G401 (cell line): ENCODE measurements around the gene ARL2BP. TPM values are rescaled to one million over a fixed set of nuclear protein-coding genes. Genes with fewer than 3 reads are reported as not detected.
A peak's percentile ranks its signal among the peaks of the same experiment; 100 is the strongest.
"Not testable (repeated sequence)": the region's sequence is repeated elsewhere in the genome, so short reads cannot be mapped to it uniquely, and the experiment has no call there.

Source experiments
- DNase-seq: peaks from one replicate; pipeline ENCODE4 v3.0.0-alpha.2; 2015; ENCODE audit warnings: low spot score
- in situ Hi-C: cut with HindIII; loops from 2 replicates; pipeline ENCODE4 v1.10.0; 2016; ENCODE audit warnings: low sequenced_read_pairs, mixed read lengths
- total RNA-seq: library from RNA; depleted of rRNA; stranded (reverse); fragments of >200 nt; shearing (Covaris generic); gene quantifications from 2 replicates; pipeline ENCODE4 v1.2.3, GENCODE V29; 2014

The ARL2BP gene
- total RNA-seq, 1 experiment from 2014 or later, result 98.0 TPM

DNA sequence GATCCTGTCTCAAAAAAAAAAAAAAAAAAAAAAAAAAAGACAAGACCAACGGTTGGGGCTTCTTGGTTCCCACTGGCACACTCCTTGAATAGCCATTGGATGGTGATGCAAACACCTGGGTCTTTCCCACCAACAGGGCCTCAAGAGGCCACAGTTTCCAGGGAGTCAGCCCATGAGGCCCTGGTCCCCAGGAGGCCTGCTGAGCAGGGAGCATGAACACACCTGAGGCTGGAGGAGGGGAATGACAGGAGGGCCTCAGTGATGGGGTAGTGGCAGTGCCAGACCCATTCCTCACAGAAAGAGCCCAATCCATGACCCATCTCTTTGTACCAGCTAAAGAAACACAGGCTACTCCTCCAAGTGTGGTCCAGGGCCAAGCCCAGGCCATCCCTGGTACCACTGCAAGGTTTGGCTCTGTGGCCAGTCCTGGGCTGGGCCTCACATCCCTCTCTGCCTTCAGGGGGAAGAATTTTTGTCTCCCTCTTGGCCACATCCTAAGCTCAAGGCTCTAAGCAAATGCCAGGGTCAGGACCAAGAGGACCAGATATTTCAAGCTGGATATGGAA is 13.9 kb downstream of the ARL2BP start:
- in situ Hi-C loops, result no loop called here
- no peak for DNase-seq

DNA sequence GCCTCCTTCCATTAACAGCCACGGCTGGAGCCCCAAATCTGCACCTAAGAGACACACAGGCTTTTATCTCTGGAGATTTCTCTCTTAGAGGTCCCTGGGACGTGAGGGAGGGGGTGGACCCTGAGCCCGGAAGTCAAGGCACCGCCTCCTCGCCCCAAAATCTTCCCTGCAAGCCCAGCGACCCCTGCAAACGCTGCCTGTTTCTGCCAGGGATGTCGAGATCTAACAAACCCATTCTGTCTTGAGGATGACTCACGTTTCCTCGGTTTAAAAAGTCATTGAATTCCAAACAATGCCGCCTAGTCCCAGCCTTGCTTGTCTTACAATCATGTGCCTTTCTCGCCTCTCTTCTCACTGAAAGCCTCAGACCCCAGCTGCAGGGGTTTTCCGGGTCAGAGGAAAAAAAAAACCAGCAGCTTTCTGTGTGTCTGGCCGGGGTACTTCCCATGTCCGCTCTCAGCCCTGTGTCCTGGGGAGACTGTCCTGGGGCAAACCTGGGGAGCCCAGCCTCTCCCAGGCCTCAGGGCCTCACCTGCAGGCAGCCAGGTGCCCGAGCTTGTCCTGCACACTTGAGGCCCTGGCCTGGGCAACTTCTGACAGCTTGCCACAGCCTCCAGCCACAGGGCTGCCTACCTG is 15.4 kb downstream of the ARL2BP start:
- DNase-seq, result no peak
- in situ Hi-C loops, result no loop called here

DNA sequence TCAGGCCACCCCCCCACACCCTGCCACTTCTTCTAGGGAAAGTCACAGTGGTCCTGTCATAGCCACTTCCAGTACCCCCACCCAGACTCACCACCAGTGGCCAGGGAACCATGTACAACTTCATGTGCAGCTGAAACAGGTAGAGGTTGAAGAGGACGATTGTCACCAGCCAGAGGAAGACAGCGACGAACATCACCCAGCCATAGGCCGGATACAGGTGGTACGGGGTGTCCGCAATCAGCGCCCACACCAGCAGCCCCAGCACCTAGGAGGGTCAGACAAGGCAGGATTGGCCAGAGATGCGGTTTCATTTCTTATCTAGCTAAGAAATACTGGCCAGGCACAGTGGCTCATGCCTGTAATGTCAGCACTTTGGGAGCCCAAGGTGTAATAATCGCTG is 16.7 kb downstream of the ARL2BP start:
- in situ Hi-C loops, result no loop called here
- no peak for DNase-seq

DNA sequence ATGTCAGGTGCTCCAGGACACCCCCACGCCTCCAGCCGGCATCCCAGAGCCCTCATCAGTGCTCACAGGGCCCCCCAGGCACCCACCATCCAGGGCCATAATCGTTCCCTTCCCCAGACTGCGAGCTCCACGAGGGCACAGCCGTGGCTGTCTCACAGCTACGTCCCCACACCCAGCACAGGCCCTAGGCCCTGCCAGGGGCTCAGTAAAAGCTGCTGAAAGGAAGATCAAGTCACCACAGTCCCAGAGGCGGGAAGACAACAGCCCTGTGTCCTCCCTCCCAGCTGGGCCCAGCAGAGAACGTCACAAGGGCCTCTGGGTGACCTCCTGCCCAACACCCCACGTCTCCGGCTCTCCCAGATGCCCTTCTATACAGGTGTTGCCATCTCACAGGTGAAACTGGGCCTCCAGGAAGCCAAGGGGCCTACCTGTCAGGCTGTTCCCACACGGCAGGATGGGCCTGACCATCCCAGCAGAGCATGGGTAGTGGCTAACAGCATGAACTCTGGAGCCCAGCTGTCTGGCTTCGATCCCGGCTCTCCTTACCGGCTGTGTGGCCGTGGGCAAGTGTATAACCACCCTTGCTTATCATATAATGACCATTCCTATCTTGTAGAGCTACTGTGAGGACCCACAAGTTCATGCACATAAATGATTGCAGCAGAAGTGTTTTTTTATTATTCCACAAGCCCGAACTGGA is 17.9 kb downstream of the ARL2BP start:
- in situ Hi-C loops, result no loop called here
- no peak for DNase-seq

DNA sequence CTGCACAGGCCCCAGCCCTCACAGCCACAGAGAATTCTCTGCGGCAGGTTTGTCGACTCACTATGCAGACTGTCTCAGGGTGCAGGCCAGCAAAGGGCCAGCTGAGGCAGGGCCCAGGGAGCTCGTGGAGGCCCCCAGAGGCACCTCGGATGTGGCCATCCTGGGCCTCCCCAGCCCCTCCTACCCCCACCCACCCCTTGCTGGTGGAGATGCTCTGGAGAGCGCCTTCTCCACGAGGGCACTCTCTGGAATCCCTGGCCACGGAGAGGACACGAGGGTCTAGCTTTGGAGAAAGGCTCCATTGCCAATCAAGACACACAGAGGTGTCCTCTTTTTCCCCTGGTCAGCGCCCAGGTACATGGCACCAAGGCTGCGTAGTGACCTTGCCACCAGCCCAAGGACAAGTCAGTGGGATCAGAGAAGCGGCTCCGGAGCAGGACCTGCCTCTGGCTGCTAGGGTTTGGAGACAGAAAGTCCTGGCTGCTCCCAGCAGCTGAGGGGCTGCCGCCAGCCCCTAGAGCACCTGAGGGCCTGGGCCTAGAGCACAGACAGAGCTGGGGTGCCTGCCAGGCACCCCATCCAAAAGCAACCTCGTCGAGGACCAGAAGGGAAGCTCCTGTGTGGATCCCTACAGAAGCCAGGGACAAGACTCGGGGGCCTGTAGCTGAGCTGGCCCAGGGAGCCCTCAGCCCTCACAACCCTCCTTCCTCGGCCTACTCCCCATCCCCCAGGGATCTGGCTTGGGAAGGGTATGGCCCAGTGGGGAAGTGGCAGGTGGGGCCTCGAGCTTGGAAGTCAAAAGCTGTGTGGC is 18.7 kb downstream of the ARL2BP start:
- in situ Hi-C loops, result no loop called here
- no peak for DNase-seq

DNA sequence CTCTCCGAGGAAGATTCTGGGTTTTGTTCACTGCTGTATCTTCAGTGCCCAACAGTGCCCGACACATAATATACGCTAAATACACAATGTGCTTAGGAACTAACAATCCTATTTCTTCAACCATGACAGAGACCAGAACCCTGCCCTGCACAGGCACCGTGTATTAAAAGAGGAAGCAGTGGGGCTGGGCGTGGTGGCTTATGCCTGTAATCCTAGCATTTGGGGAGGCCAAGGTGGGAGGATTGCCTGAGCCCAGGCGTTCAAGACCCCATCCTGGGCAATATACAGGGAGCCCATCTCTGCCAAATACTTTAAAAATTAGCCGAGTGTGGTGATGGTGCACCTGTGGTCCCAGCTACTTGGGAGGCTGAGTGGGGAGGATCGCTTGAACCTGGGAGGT is 19.3 kb downstream of the ARL2BP start:
- in situ Hi-C loops, result no loop called here
- no peak for DNase-seq

DNA sequence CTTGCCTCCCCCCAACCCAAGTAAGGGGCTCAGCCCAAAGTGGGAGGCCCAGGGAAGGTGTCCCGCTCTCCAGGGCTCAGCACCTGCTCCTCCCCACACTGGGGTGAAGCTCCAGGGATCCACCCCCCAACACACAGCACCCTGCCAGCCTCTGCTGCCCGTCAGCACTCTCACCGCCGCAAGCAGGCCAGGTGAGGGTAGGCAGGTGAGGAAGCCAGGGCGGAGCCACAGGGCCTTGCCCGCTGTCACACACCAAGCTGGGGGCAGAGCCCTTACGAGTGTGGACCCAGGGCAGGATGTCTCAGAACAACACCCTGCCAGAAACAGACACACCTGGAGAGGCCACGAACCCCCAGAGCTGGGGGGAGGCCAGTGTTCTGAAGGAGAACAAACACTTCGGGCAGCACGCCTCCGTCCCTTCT is 19.9 kb downstream of the ARL2BP start:
- no peak for DNase-seq
- in situ Hi-C loops, result no loop called here

DNA sequence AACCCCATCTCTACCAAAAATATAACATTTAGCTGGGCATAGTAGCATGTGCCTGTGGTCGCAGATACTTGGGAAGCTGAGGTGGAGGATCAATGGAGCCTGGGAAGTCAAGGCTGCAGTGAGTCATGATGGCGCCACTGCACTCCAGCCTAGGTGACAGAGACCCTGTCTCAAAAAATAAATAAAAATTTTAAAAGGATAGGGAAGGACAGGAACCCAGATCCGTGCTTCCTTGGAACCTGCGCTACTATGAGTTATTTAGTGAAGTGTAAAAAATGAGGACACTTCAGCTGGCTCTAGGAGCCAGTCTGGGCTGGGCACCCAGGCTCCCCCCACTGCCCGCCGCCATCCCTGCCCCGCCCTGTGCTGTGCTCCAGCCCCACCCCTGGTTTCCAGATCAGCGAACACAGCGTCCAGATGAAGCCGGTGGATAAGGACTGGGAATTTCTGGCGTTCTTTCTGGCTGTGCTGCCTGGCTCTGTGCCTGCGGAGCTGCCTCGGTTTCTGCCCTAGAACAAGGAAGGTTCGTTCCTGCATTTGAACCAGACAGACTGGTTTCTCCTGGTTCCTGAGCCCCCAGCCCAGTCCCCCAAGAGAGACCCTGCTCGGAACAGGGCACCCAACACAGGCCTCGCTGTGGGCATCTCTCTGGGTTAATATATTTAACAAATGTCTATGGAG is 20.9 kb downstream of the ARL2BP start:
- in situ Hi-C loops, result no loop called here
- DNase-seq, result peak; percentile 24

DNA sequence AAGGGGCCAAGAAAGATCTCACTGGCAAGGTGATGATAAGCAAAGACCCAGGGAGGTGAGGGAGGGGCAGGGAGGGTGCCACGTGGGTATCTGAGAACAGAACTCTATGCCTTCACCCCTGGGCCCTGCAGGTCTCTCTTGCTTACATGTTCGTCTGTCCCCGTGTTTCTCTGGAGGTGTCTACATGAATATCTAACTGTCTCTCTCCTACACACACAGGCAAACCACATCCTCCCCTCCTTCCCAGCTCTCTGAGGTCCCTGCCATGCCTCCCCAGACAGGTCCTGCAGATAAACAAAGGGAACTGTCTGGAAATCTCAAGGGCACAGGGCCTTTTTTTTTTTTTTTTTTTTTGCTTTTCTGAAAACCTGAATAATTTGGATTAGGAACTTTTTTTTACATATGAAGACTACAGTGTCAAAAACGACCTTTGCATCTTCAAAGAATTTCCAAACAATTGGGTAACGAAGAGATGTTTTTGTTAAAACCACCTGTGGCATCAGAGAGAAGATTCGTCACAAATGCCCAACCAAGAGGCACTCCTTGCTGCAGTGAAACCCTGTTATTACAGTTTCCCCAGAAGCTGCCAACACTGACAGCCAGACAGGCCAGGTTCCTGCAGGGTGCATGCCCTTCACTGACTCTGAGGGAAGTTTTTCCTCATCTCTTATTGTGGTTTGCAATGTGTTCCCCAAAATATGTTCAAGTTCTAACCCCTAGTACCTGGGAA is 21.6 kb downstream of the ARL2BP start:
- in situ Hi-C loops, result no loop called here

DNA sequence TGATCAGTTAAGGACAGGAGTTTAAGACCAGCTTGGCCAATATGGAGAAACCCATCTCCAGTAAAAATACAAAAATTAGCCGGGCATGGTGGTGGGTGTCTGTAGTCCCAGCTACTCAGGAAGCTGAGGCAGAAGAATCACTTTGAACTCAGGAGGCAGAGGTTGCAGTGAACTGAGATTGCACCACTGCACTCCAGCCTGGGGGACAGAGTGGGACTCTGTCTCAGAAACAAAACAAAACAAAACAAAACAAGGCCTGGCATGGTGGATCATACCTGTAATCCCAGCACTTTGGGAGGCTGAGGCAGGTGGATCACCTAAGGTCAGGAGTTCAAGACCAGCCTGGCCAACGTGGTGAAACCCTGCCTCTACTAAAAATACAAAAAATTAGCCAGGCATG is 22.3 kb downstream of the ARL2BP start:
- in situ Hi-C loops, DNase-seq: not testable (repeated sequence)

More for the DNA sequence above, 21.6 kb downstream of the ARL2BP start:
- DNase-seq, result no peak

DNA sequence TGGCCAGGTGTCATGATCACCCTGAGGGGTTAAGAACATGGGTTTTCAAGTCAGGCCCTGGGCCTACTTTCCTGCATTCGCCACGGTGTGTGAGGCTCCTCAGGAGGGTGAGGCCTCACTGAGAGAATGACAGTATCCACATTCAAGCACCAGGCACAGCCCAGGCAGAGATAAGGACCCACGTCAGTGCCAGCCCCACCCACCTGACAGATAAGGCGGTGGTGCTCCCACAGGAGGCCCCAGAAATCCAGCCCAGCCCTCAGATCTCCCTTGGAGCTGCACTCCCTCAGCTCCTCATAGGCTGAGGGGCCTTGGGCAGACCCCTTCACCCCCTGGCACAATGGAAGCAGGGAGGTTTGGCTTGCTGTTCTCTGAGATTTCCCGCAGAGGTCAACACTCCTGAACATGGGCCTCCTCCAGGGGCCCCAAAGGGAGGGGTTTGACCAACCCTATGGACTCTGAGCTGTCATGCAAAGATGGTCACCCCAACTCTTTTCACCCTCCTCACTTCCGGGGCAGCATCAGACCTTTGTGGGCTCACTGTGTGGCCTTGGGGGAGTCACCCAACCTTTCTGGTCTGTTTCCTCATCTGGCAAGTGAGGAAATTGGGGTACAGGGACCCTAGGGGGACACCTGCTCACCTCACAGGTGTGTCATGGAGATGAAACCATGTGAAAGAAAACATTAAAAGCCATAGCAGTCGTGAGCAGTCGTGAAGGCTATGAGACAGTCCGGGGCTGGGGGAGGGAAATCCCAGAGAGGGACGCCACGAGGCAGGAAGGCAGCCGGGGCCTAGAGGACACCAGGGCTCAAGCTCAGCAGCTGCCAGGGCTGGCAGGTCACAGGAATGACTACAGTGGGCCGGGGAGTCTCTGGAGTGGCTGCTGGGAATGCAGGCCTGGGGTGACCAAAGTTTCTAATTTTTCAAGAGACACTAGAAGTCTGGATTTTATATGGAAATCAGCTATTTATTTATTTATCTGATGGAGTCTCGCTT is 24.0 kb downstream of the ARL2BP start:
- DNase-seq, result no peak
- in situ Hi-C loops, result no loop called here

DNA sequence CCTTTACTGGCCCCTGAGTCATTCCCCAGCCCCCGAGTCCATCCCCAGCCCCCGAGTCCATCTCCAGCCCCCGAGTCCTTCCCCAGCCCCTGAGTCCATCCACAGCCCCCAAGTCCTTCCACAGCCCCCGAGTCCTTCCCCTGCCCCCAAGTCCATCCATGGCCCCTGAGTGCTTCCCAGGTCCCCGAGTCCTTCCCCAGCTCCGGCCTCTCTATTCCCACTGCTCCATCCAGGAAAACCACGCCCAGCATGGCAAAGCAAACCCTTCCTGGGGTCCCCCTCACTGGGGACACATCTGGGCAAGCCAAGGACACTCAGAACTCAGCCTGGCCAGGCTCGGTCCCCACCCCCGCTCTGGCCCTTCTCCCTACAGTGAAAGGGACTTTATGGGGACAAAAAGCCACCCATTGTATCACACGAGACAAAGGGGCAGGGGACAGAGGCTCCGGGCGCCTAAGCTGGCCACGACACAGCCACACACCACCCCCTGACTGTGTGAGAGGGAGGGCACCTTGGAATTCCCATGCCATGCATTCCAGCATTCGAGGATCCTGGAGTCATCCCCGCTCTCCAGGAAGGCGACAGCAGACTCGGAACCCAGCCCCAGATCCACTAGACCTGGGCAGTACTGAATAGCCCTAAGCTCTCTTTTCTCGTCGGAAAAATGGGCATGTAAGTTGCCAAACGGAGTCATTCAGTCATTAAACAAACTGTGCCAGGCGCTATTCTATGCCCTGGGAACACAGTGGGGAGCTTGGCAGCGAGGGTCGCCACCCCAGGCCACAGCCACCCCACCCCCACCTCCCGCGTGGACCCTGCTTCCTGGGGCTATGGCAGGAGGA is 25.4 kb downstream of the ARL2BP start:
- no peak for DNase-seq
- in situ Hi-C loops, result no loop called here

DNA sequence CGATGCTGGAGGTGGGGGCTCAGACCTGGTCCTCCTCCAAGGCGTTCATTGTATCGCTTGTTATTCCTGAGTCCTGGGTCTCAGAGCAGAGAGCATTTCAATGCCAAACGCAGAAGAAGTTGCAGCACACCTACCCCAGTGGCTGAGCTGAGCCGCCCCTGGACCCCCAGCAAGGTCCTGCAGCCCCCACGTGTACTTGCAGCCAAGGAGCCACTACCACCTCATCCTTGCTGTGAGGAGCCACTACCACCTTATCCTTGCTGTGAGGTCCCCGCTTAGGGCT is 25.9 kb downstream of the ARL2BP start:
- in situ Hi-C loops, result no loop called here
- DNase-seq, result no peak

DNA sequence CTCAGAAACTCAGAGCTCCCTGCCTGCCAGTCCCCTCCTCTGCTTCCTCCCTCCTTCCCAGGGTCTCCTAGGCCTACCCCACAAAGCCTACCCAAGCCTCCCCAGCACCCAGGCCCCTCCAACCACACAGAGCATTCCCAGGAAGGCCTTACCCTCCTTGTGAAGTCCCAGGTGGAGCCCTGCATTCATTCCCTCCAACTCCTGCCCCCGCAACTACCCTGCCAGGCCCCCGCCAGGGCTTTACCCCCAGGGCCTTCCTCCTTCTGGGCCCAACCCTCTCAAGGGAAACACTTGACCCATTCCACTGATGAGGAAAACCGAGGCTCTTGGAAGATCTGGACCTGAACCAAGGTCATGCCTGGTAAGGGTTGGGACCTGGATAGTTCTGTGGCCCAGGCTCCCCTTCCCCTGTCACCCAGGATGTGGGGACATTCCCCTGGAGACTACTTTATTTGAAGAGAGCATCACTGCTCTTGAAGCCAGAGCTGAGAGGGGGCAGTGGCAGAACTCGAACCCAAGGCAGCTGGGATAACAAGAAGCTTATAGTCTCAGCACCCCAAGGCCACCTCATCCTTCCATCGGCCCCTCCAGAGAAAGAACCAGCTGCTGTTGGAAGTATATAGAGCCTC is 26.9 kb downstream of the ARL2BP start:
- in situ Hi-C loops, result no loop called here
- DNase-seq, result no peak

DNA sequence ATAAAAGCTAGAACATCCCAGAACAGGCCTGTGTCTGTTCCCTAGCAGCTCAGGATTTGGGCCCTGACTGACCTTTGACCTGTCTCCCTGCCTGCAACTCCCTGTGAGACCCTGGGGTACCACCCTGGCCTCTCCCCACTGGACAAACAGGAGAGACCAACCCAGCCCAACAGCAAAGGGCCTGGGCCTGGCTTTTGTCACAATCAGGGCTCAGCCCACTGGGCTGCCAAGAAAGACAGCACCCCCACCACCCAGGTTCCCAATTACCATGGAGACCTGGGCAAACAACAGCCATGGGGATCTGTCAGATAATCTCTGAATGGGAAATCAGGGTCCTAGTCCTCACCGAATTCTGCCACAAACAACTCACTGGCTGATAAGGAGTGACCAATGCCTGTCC is 28.3 kb downstream of the ARL2BP start:
- DNase-seq, result no peak
- in situ Hi-C loops, result no loop called here

DNA sequence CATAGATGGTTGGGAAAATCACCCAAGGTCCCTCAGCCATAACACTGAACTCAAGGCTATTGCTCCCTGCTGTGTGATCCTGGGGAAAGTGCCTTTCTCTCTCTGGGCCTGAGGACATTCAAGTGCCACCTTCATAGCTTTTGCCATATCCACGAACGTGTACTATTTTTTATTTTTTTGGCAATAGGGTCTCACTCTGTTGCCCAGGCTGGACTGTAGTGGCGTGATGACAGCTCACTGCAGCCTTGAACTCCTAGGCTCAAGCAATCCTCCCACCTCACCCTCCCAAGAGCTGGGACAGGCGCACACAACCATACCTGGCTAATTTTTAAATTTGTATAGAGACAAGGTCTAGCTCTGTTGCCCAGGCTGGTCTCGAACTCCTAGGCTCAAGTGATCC is 28.8 kb downstream of the ARL2BP start:
- in situ Hi-C loops, result no loop called here
- DNase-seq, result no peak

DNA sequence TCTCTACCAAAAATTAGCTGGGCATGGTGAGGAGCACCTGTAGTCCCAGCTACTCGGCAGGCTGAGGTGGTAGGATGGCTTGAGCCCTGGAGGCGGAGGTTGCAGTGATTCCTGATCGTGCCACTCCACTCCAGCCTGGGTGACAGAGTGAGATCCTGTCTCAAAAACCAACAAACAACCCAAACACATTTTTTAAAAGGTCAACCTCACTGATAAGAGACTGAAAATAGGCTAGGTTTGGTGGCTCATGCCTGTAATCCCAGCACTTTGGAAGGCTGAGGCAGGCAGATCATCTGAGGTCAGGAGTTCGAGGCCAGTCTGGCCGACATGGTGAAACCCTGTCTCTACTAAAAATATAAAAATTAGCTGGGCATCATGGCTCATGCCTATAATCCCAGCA is 30.9 kb downstream of the ARL2BP start:
- DNase-seq, in situ Hi-C loops: not testable (repeated sequence)
